ENCODE measurements around the gene GIMAP6. TPM values are rescaled to one million over a fixed set of nuclear protein-coding genes. Genes with fewer than 3 reads are reported as not detected.
"Not testable (repeated sequence)": the region's sequence is repeated elsewhere in the genome, so short reads cannot be mapped to it uniquely, and the experiment has no call there.

The GIMAP6 gene
- total and polyA plus RNA-seq, 12 donors = 9.9 to 50.6 (median 23.9) TPM

DNA sequence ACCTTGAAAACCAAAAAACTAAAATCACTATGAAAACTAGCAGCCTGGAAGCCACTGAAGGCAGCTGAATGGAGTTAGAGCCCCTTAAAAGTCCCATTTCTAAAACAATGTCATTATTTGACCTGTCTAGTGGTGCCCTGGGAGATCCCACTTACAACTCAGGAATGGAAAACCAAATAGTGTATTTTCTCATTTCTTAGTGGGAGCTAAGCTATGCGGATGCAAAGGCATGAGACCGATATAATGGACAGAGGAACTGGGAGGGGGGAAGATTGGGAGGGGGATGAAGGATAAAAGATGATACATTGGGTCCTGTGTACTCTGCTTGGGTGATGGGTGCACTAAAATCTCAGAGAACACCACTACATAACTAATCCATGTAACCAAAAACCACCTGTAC lies 43.5 kb upstream of the GIMAP6 start:
- WGBS, 4 donors = 57 to 81% (median 69%) methylated on average over 2 of the region's 2 CpGs

DNA sequence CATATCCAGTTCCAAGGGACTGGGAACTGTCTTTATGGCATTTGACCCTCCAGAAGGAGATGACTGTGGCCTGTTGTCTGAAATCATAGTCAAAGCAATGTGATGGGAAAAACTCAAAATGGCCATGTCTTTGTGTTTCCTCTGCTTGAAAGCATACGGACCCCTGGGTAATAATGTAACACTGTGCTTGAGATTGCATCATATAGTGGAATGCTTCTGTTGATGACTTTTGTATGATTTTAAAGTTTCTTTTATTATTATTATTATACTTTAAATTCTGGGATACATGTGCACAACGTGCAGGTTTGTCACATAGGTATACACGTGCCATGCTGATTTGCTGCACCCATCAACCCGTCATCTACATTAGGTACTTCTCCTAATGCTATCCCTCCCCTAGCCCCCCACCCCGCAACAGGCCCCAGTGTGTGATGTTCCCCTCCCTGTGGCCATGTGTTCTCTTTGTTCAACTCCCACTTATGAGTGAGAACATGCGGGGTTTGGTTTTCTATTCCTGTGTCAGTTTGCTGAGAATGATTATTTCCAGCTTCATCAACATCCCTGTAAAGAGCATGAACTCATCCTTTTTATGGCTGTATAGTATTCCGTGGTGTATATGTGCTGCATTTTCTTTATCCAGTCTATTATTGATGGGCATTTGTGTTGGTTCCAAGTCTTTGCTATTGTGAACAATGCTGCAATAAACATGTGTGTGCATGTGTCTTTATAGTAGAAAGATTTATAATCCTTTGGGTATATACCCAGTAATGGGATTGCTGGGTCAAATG lies 39.8 kb upstream of the GIMAP6 start:
- H3K27ac ChIP-seq; H3K4me3 ChIP-seq; H3K27me3 ChIP-seq; intact Hi-C loops (cut with DNase I); H3K9me3 ChIP-seq (replicated peaks in 1 of 3); H3K36me3 ChIP-seq (replicated peaks in 1 of 2); DNase-seq; H3K4me1 ChIP-seq (replicated peaks in 1 of 2): not testable (repeated sequence)
- whole genome bisulfite sequencing, 4 donors = 75 to 80% (median 79%) methylated on average over 7 of the region's 7 CpGs

More for the DNA sequence above, 43.5 kb upstream of the GIMAP6 start:
- no peak overlapping the region for H3K4me3 ChIP-seq
- intact Hi-C loops (cut with DNase I) = no loop called here
- no peaks in the 10 kb centered on the region for H3K27me3 ChIP-seq
- H3K9me3 ChIP-seq (replicated peaks in 1 of 3) = no peaks in the 10 kb centered on the region
- no peaks in the 10 kb centered on the region for H3K4me1 ChIP-seq (replicated peaks in 1 of 2)
- H3K36me3 ChIP-seq (replicated peaks in 1 of 2) = no peaks in the 10 kb centered on the region
- DNase-seq = no peak
- H3K27ac ChIP-seq = peak overlapping the region in 3 of 5 donors; percentile 6 to 37 (median 30)
- TF ChIP-seq POLR2A (IDR thresholded peaks at IDR 0.05) = no peak
- TF ChIP-seq, protein P1, sequence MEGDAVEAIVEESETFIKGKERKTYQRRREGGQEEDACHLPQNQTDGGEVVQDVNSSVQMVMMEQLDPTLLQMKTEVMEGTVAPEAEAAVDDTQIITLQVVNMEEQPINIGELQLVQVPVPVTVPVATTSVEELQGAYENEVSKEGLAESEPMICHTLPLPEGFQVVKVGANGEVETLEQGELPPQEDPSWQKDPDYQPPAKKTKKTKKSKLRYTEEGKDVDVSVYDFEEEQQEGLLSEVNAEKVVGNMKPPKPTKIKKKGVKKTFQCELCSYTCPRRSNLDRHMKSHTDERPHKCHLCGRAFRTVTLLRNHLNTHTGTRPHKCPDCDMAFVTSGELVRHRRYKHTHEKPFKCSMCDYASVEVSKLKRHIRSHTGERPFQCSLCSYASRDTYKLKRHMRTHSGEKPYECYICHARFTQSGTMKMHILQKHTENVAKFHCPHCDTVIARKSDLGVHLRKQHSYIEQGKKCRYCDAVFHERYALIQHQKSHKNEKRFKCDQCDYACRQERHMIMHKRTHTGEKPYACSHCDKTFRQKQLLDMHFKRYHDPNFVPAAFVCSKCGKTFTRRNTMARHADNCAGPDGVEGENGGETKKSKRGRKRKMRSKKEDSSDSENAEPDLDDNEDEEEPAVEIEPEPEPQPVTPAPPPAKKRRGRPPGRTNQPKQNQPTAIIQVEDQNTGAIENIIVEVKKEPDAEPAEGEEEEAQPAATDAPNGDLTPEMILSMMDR (IDR thresholded peaks at IDR 0.05) = no peak

DNA sequence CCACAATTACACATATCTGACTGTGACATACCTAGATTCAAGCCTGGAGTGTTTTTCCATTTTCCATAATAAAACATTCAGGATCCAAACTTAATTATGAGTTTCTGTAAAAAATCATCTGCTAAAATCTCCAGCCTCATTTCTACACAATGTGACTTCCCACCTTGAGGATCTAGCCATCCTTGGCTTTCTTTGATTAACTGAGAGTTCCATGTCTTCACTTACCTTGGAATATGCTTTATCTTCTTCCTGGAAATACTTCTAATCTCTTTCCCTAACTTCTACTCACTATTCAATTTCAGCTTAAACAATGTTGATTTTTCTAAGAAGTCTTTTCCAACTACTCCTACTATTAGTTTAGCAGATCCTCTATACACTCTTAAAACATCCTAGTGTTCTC lies 36.8 kb upstream of the GIMAP6 start:
- no peak for DNase-seq
- no peak for TF ChIP-seq POLR2A (IDR thresholded peaks at IDR 0.05)
- TF ChIP-seq, protein P1 (IDR thresholded peaks at IDR 0.05) = no peak
- intact Hi-C loops (cut with DNase I) = no loop called here
- Histone ChIP-seq H3K27ac (no peak overlapping the region), H3K4me3 (no peak overlapping the region), H3K36me3 (replicated peaks in 1 of 2) (no peaks in the 10 kb centered on the region), H3K4me1 (replicated peaks in 1 of 2) (no peaks in the 10 kb centered on the region), H3K9me3 (replicated peaks in 1 of 3) (no peaks in the 10 kb centered on the region), H3K27me3 (no peaks in the 10 kb centered on the region)

GRCh38 chr7:150668472-150668911 lies 36.3 kb upstream of the GIMAP6 start:
- TF ChIP-seq POLR2A (IDR thresholded peaks at IDR 0.05) = no peak
- TF ChIP-seq, protein P1 (IDR thresholded peaks at IDR 0.05) = no peak

GRCh38 chr7:150666412-150666811 lies 34.2 kb upstream of the GIMAP6 start:
- intact Hi-C loops (cut with DNase I) = no loop called here
- H3K27me3 ChIP-seq = no peaks in the 10 kb centered on the region
- H3K4me1 ChIP-seq (replicated peaks in 1 of 2) = no peaks in the 10 kb centered on the region
- no peaks in the 10 kb centered on the region for H3K36me3 ChIP-seq (replicated peaks in 1 of 2)
- no peak for DNase-seq
- no peak overlapping the region for H3K4me3 ChIP-seq
- no peaks in the 10 kb centered on the region for H3K9me3 ChIP-seq (replicated peaks in 1 of 3)
- H3K27ac ChIP-seq = no peak overlapping the region
- no peak for TF ChIP-seq POLR2A (IDR thresholded peaks at IDR 0.05)
- TF ChIP-seq, protein P1 (IDR thresholded peaks at IDR 0.05) = no peak

More at GRCh38 chr7:150668472-150668911, 36.3 kb upstream of the GIMAP6 start:
- Histone ChIP-seq H3K27ac (no peak overlapping the region), H3K27me3 (no peaks in the 10 kb centered on the region), H3K4me1 (replicated peaks in 1 of 2) (no peaks in the 10 kb centered on the region), H3K4me3 (no peak overlapping the region), H3K9me3 (replicated peaks in 1 of 3) (no peaks in the 10 kb centered on the region), H3K36me3 (replicated peaks in 1 of 2) (no peaks in the 10 kb centered on the region)
- intact Hi-C loops (cut with DNase I) = no loop called here
- WGBS, 4 donors = 30 to 74% (median 58%) methylated on average over 1 of the region's 1 CpG
- no peak for DNase-seq
